Panc1 (cell line): ENCODE results near the gene CXCR6. TPM values are rescaled to one million over a fixed set of nuclear protein-coding genes. Genes with fewer than 3 reads are reported as not detected.

Experiments
- ATAC-seq: fragments of 200-7000 bp; cut with Tn5 transposase; 2 replicates; pipeline ENCODE4 v1.9.1; 2020; ENCODE audit warnings: mild to moderate bottlenecking, moderate library complexity
- BruUV-seq: library from RNA; stranded (reverse); fragments of 400-500 nt; replicated peaks from 2 replicates; lab custom pipeline; 2021; lab: Mats Ljungman, UMichigan
- CTCF ChIA-PET: fragments of 300-600 bp; sonication (Branson Sonifier 250); formaldehyde crosslinking; loops from one replicate; lab custom pipeline; 2022; ENCODE audit warnings: antibody characterized with exemption; lab: Charles Lee
- POLR2A ChIA-PET: fragments of 300-600 bp; sonication (Branson Sonifier 250); formaldehyde crosslinking; loops from one replicate; lab custom pipeline; 2022; ENCODE audit warnings: antibody characterized with exemption; lab: Charles Lee
- DNase-seq: peaks from one replicate; pipeline ENCODE4 v3.0.0-alpha.2; 2010; ENCODE audit warnings: low read depth, low spot score
- H3K27ac ChIP-seq: 2 replicates; pipeline ENCODE4 v1.5.1; 2011; ENCODE audit warnings: mild to moderate bottlenecking, low read length, inconsistent platforms
- H3K27me3 ChIP-seq: fragments of 200-500 bp; sonication (Bioruptor generic); 2 replicates; pipeline ENCODE4 v1.6.0; 2014; ENCODE audit warnings: low read length, inconsistent platforms; ENCODE audit not compliant: control insufficient read depth, insufficient read depth
- H3K36me3 ChIP-seq: fragments of 200-500 bp; sonication (Bioruptor generic); 2 replicates; pipeline ENCODE4 v1.5.1; 2014; ENCODE audit warnings: inconsistent platforms, mild to moderate bottlenecking, low read length, moderate library complexity; ENCODE audit not compliant: control insufficient read depth, insufficient read depth
- H3K4me1 ChIP-seq: 2 replicates; pipeline ENCODE4 v1.5.1; 2011; ENCODE audit warnings: inconsistent platforms, mild to moderate bottlenecking, low read length, moderate library complexity; ENCODE audit not compliant: control insufficient read depth, insufficient read depth
- H3K4me3 ChIP-seq, 2 experiments: 2 replicates each; pipeline ENCODE4 v1.5.1; 2011 to 2012; ENCODE audit warnings: low read depth in 2 of 2, low read length in 2 of 2, mild to moderate bottlenecking in 2 of 2, inconsistent platforms in 1 of 2, moderate library complexity in 1 of 2
- H3K9me3 ChIP-seq: fragments of 200-500 bp; sonication (Bioruptor generic); 2 replicates; pipeline ENCODE4 v1.5.1; 2014; ENCODE audit warnings: low read depth, mild to moderate bottlenecking, inconsistent platforms, low read length, moderate library complexity; ENCODE audit not compliant: control insufficient read depth, insufficient read depth
- CTCF ChIP-seq: fragments of 450-650 bp; IDR thresholded peaks from 2 replicates; pipeline ENCODE4 v1.5.1; 2017; ENCODE audit warnings: mild to moderate bottlenecking
- POLR2AphosphoS5 ChIP-seq: IDR thresholded peaks from 2 replicates; pipeline ENCODE4 v1.6.1; 2012; ENCODE audit warnings: mild to moderate bottlenecking, low read depth, low read length, moderate library complexity
- REST ChIP-seq, 2 experiments: IDR thresholded peaks; 2 replicates each; pipeline ENCODE4 v1.6.1; 2011 to 2012; ENCODE audit warnings: low read depth in 2 of 2, control low read depth in 1 of 2, low read length in 1 of 2, mild to moderate bottlenecking in 1 of 2, moderate library complexity in 1 of 2; ENCODE audit not compliant: insufficient read depth in 1 of 2
- SIN3A ChIP-seq: IDR thresholded peaks from 2 replicates; pipeline ENCODE4 v1.6.1; 2012; ENCODE audit warnings: low read depth, mild to moderate bottlenecking, low read length, moderate library complexity, borderline replicate concordance; ENCODE audit not compliant: insufficient read depth
- TCF7L2 ChIP-seq: IDR thresholded peaks from 2 replicates; pipeline ENCODE4 v1.6.1; 2011; ENCODE audit warnings: mild to moderate bottlenecking, low read depth, low read length, inconsistent platforms
- in situ Hi-C: cut with HindIII; loops from 2 replicates; pipeline ENCODE4 v1.10.0; 2016; ENCODE audit warnings: low sequenced_read_pairs, low pct_unique_long_range_greater_than_20kb
- intact Hi-C: fragments of 100-400 bp; cut with micrococcal nuclease; formaldehyde crosslinking; loops from one replicate; pipeline ENCODE4 v1.10.0; 2022; ENCODE audit not compliant: unreplicated experiment
- total RNA-seq: library from RNA; stranded (reverse); gene quantifications from one replicate; pipeline ENCODE4 v1.2.1, GENCODE V29; 2021; ENCODE audit not compliant: unreplicated experiment

The CXCR6 gene
- total RNA-seq, 1 experiment from 2014 or later, result not detected

- TF ChIP-seq CTCF (no peak), TCF7L2 (no peak), REST (IDR thresholded peaks at IDR 0.05; ENCODE audit: insufficient read depth in 1 of 2, low read depth in 2 of 2, low read length in 1 of 2) (no peak), SIN3A (no peak), POLR2AphosphoS5 (no peak)
These were observed 6.9 kb downstream of the CXCR6 start for GRCh38 chr3:45950131-45950530.

GRCh38 chr3:45950686-45951600 lies 7.7 kb downstream of the CXCR6 start:
- ATAC-seq, result no peak
- BruUV-seq, result no TSS peak
- CTCF ChIA-PET, result no interaction called here

More at GRCh38 chr3:45950131-45950530, 6.9 kb downstream of the CXCR6 start:
- H3K36me3 ChIP-seq, result no peaks in the 10 kb centered on the region
- no peak for ATAC-seq
- no peak overlapping the region for H3K27ac ChIP-seq
- H3K9me3 ChIP-seq, result no peaks in the 10 kb centered on the region
- ChIA-PET CTCF (no interaction called here), POLR2A (no interaction called here)
- H3K27me3 ChIP-seq, result no peaks in the 10 kb centered on the region
- DNase-seq, result no peak
- H3K4me3 ChIP-seq, result no peak overlapping the region
- intact Hi-C loops, result no loop called here
- in situ Hi-C loops, result no loop called here
- H3K4me1 ChIP-seq, result no peaks in the 10 kb centered on the region
- no TSS peak for BruUV-seq

More at GRCh38 chr3:45950686-45951600, 7.7 kb downstream of the CXCR6 start:
- TF ChIP-seq POLR2AphosphoS5 (no peak), REST (IDR thresholded peaks at IDR 0.05; ENCODE audit: insufficient read depth in 1 of 2, low read depth in 2 of 2, low read length in 1 of 2) (no peak), TCF7L2 (no peak), SIN3A (no peak), CTCF (no peak)
- Histone ChIP-seq H3K4me1 (no peaks in the 10 kb centered on the region), H3K27me3 (no peaks in the 10 kb centered on the region), H3K9me3 (no peaks in the 10 kb centered on the region), H3K4me3 (no peak overlapping the region), H3K27ac (no peak overlapping the region), H3K36me3 (no peaks in the 10 kb centered on the region)
- POLR2A ChIA-PET, result no interaction called here
- in situ Hi-C loops, result no loop called here
- intact Hi-C loops, result no loop called here
- no peak for DNase-seq
